Effector memory CD4-positive, alpha-beta T cell (primary cell): Measurements from ENCODE around the gene HIBADH.

Experiments used
- DNase-seq, 3 donors: peaks; one replicate each; pipeline ENCODE4 v3.0.0-alpha.2; 2020
- H3K27ac ChIP-seq: 2 replicates; pipeline ENCODE4 v1.7.0; 2013; ENCODE audit warnings: mild to moderate bottlenecking, low read length, moderate library complexity; ENCODE audit not compliant: insufficient read depth, poor library complexity, severe bottlenecking
- H3K27me3 ChIP-seq: replicated peaks from 2 replicates; pipeline ENCODE4 v1.7.0; 2013; ENCODE audit warnings: mild to moderate bottlenecking, low read length; ENCODE audit not compliant: insufficient read depth, control insufficient read depth, poor library complexity, severe bottlenecking
- H3K36me3 ChIP-seq: 2 replicates; pipeline ENCODE4 v1.7.0; 2013; ENCODE audit warnings: mild to moderate bottlenecking, low read length, moderate library complexity; ENCODE audit not compliant: control insufficient read depth, insufficient read depth
- H3K4me1 ChIP-seq: 2 replicates; pipeline ENCODE4 v1.7.0; 2013; ENCODE audit warnings: low read length, mild to moderate bottlenecking; ENCODE audit not compliant: control insufficient read depth, insufficient read depth, poor library complexity, severe bottlenecking
- H3K4me3 ChIP-seq: 2 replicates; pipeline ENCODE4 v1.7.0; 2013; ENCODE audit warnings: low read length, low read depth, mild to moderate bottlenecking; ENCODE audit not compliant: insufficient read depth, poor library complexity, severe bottlenecking
- H3K9me3 ChIP-seq: 2 replicates; pipeline ENCODE4 v1.7.0; 2013; ENCODE audit warnings: mild to moderate bottlenecking, low read length, moderate library complexity; ENCODE audit not compliant: control insufficient read depth

HIBADH gene

GRCh38 chr7:27627146-27627545, 35.5 kb downstream of the HIBADH start:
- Histone ChIP-seq H3K4me3 (no peak overlapping the region), H3K9me3 (no peaks in the 10 kb centered on the region), H3K4me1 (no peaks in the 10 kb centered on the region), H3K36me3 (no peaks in the 10 kb centered on the region), H3K27ac (no peak overlapping the region), H3K27me3 (no peaks in the 10 kb centered on the region)
- DNase-seq: no peak

- Histone ChIP-seq H3K27me3 (no peaks in the 10 kb centered on the region), H3K4me1 (no peaks in the 10 kb centered on the region), H3K36me3 (no peaks in the 10 kb centered on the region), H3K4me3 (no peak overlapping the region), H3K27ac (no peak overlapping the region), H3K9me3 (peaks cover 14% of the 10 kb centered on the region)
- DNase-seq: no peak
Observed at GRCh38 chr7:27619492-27619891, 43.2 kb downstream of the HIBADH start.

- no peak overlapping the region for H3K27ac ChIP-seq
- H3K27me3 ChIP-seq: no peaks in the 10 kb centered on the region
- no peak overlapping the region for H3K4me3 ChIP-seq
- no peak for DNase-seq
- H3K4me1 ChIP-seq: no peaks in the 10 kb centered on the region
- peaks cover 14% of the 10 kb centered on the region for H3K9me3 ChIP-seq
- H3K36me3 ChIP-seq: no peaks in the 10 kb centered on the region
Observed at GRCh38 chr7:27617651-27618381, 44.9 kb downstream of the HIBADH start.

- Histone ChIP-seq H3K36me3 (no peaks in the 10 kb centered on the region), H3K27me3 (no peaks in the 10 kb centered on the region), H3K27ac (no peak overlapping the region), H3K4me3 (no peak overlapping the region), H3K9me3 (peaks cover 14% of the 10 kb centered on the region), H3K4me1 (no peaks in the 10 kb centered on the region)
- DNase-seq: no peak
Observed at GRCh38 chr7:27616914-27617548, 45.7 kb downstream of the HIBADH start.

- Histone ChIP-seq H3K4me3 (no peak overlapping the region), H3K27me3 (no peaks in the 10 kb centered on the region), H3K4me1 (no peaks in the 10 kb centered on the region), H3K9me3 (peaks cover 14% of the 10 kb centered on the region), H3K36me3 (no peaks in the 10 kb centered on the region), H3K27ac (no peak overlapping the region)
- DNase-seq: no peak
Observed at GRCh38 chr7:27616186-27616491, 46.5 kb downstream of the HIBADH start.

- Histone ChIP-seq H3K4me3 (no peak overlapping the region), H3K9me3 (peaks cover 14% of the 10 kb centered on the region), H3K36me3 (no peaks in the 10 kb centered on the region), H3K27ac (no peak overlapping the region), H3K4me1 (no peaks in the 10 kb centered on the region), H3K27me3 (no peaks in the 10 kb centered on the region)
- no peak for DNase-seq
Observed at GRCh38 chr7:27615420-27616185, 47.1 kb downstream of the HIBADH start.

- H3K9me3 ChIP-seq: peaks cover 5% of the 10 kb centered on the region
Observed at GRCh38 chr7:27614095-27614494, 48.6 kb downstream of the HIBADH start.

GRCh38 chr7:27611059-27611458, 51.6 kb downstream of the HIBADH start:
- H3K4me3 ChIP-seq: no peak overlapping the region
- no peaks in the 10 kb centered on the region for H3K9me3 ChIP-seq
- no peaks in the 10 kb centered on the region for H3K36me3 ChIP-seq
- DNase-seq: no peak
- H3K27ac ChIP-seq: no peak overlapping the region
- H3K4me1 ChIP-seq: no peaks in the 10 kb centered on the region
- H3K27me3 ChIP-seq: no peaks in the 10 kb centered on the region

More at GRCh38 chr7:27614095-27614494, 48.6 kb downstream of the HIBADH start:
- Histone ChIP-seq H3K36me3 (no peaks in the 10 kb centered on the region), H3K27ac (no peak overlapping the region), H3K4me3 (no peak overlapping the region), H3K27me3 (no peaks in the 10 kb centered on the region), H3K4me1 (no peaks in the 10 kb centered on the region)
- DNase-seq: no peak

GRCh38 chr7:27608776-27609495, 53.7 kb downstream of the HIBADH start:
- Histone ChIP-seq H3K4me1 (no peaks in the 10 kb centered on the region), H3K27me3 (no peaks in the 10 kb centered on the region), H3K36me3 (no peaks in the 10 kb centered on the region), H3K9me3 (no peaks in the 10 kb centered on the region), H3K27ac (no peak overlapping the region), H3K4me3 (no peak overlapping the region)
- DNase-seq: no peak
